HL-60 (cell line): Measurements from ENCODE around the gene NEDD4L.

Source experiments
- DNase-seq, 2 experiments: peaks; one replicate each; pipeline ENCODE4 v3.0.0-alpha.2; 2010 to 2020; ENCODE audit warnings: low read depth in 1 of 2, low spot score in 1 of 2
- H3K27ac ChIP-seq: fragments of 250-450 bp; sonication (Bioruptor Pico); replicated peaks from 2 replicates; pipeline ENCODE4 v1.5.1; 2020; ENCODE audit warnings: mild to moderate bottlenecking, moderate library complexity
- H3K27me3 ChIP-seq: fragments of 250-450 bp; sonication (Bioruptor Pico); 2 replicates; pipeline ENCODE4 v1.5.1; 2021; ENCODE audit warnings: mild to moderate bottlenecking, moderate library complexity; ENCODE audit not compliant: insufficient read depth, poor library complexity, severe bottlenecking
- H3K4me3 ChIP-seq: replicated peaks from 2 replicates; pipeline ENCODE4 v1.5.1; 2011; ENCODE audit warnings: mild to moderate bottlenecking, control low read depth, low read length; ENCODE audit not compliant: insufficient read depth
- CTCF ChIP-seq: IDR thresholded peaks from one replicate; pipeline ENCODE4 v1.5.1; 2011; ENCODE audit warnings: low read length, control low read depth, inconsistent platforms; ENCODE audit not compliant: insufficient read depth
- GABPA ChIP-seq: IDR thresholded peaks from 2 replicates; pipeline ENCODE4 v1.6.1; 2012; ENCODE audit warnings: low read depth
- POLR2AphosphoS5 ChIP-seq: IDR thresholded peaks from 2 replicates; pipeline ENCODE4 v1.6.1; 2012; ENCODE audit warnings: low read depth
- REST ChIP-seq: IDR thresholded peaks from 2 replicates; pipeline ENCODE4 v1.6.1; 2012; ENCODE audit warnings: low read depth; ENCODE audit not compliant: insufficient replicate concordance
- SPI1 ChIP-seq: IDR thresholded peaks from 2 replicates; pipeline ENCODE4 v1.6.1; 2012; ENCODE audit warnings: low read depth, mild to moderate bottlenecking, borderline replicate concordance

The NEDD4L gene

GRCh38 chr18:58146099-58146498, 102.1 kb downstream of the NEDD4L start:
- peaks cover 1% of the 10 kb centered on the region for H3K27me3 ChIP-seq
- TF ChIP-seq CTCF (no peak), REST (no peak)
- DNase-seq, result no peak
- no peak overlapping the region for H3K4me3 ChIP-seq
- H3K27ac ChIP-seq, result no peak overlapping the region

GRCh38 chr18:58148954-58149471, 105.0 kb downstream of the NEDD4L start:
- H3K27ac ChIP-seq, result no peak overlapping the region
- no peak overlapping the region for H3K4me3 ChIP-seq
- TF ChIP-seq SPI1, result no peak
- TF ChIP-seq GABPA, result no peak
- no peak for TF ChIP-seq REST
- TF ChIP-seq POLR2AphosphoS5, result no peak
- TF ChIP-seq CTCF, result no peak
- no peak for DNase-seq
- H3K27me3 ChIP-seq, result no peaks in the 10 kb centered on the region

GRCh38 chr18:58150772-58151171, 106.7 kb downstream of the NEDD4L start:
- Histone ChIP-seq H3K27ac (no peak overlapping the region), H3K27me3 (no peaks in the 10 kb centered on the region), H3K4me3 (no peak overlapping the region)
- DNase-seq, result no peak
- TF ChIP-seq GABPA (no peak), CTCF (no peak), POLR2AphosphoS5 (no peak), SPI1 (no peak), REST (no peak)
